GM12875 (cell line): ENCODE data around the gene UNC50.

Source experiments
- H3K4me3 ChIP-seq: one replicate; pipeline ENCODE4 v1.5.1; 2011; ENCODE audit warnings: low read depth, low read length, control low read depth
- CTCF ChIP-seq: IDR thresholded peaks from 2 replicates; pipeline ENCODE4 v1.5.1; 2011; ENCODE audit warnings: low read depth, mild to moderate bottlenecking, control low read depth, inconsistent platforms, low read length, moderate library complexity, borderline replicate concordance; ENCODE audit not compliant: insufficient read depth

The UNC50 gene

DNA sequence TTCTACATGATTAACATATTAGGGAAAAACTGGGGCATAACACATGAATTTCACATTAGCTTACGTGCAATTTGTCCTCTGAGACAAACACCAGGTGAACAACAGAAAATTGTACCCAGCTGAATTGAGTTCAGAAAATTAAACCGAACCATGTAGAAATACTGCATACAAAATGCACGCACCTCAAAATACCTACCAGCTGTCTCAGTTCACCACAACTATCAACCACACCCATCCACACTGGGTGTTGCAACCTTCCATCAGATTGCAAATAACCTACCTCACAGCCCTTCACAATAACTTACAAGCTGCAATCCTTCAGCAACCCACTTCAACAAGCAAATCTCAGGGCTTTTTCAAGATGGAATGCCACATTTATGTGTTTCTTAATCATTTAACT lies 55.9 kb downstream of the UNC50 start:
- no peak for TF ChIP-seq CTCF
- H3K4me3 ChIP-seq, result no peak overlapping the region

DNA sequence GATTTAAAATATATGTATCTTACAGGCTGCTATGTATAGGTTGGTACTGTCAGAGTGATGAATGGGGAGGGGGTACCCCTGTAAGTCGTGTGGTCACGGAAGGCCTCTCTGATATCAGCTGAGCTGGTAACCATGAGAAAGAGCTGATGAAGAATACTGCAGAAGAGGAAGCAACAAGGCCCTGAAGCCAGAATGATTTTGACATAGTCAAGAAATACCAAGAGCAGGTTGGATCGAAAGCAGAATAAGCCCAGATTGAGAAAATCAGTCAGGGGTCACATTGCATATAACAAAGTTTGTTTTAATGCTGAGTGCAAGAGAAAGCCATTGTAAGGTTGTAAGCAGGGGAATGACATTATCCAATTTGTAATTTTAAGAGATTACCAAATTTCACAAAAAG lies 57.3 kb downstream of the UNC50 start:
- TF ChIP-seq CTCF, result no peak
- no peak overlapping the region for H3K4me3 ChIP-seq
